ENCODE results near the gene MCC. TPM values are rescaled to one million over a fixed set of nuclear protein-coding genes. Genes with fewer than 3 reads are reported as not detected.

Gene MCC
- total RNA-seq, 1 donor from 2014 or later: 33.9 TPM

- peaks cover 26% of the 10 kb centered on the region for H3K4me1 Mint-ChIP-seq
- H3K4me3 Mint-ChIP-seq: no peak overlapping the region
- no peaks in the 10 kb centered on the region for H3K27me3 Mint-ChIP-seq (ENCODE audit: low read depth)
- H3K36me3 Mint-ChIP-seq: peaks cover 30% of the 10 kb centered on the region
- no peak for TF ChIP-seq CTCF (IDR thresholded peaks at IDR 0.05; ENCODE audit: unreplicated experiment)
- no peak overlapping the region for H3K27ac Mint-ChIP-seq
- DNase-seq (ENCODE audit: low spot score in 2 of 2, unreplicated experiment in 2 of 2): no peak
- no peaks in the 10 kb centered on the region for H3K9me3 Mint-ChIP-seq
Measured at GRCh38 chr5:113064806-113065205, 423.4 kb downstream of the MCC start.

GRCh38 chr5:113063927-113064326 lies 424.3 kb downstream of the MCC start:
- no peak for DNase-seq (ENCODE audit: low spot score in 2 of 2, unreplicated experiment in 2 of 2)
- TF ChIP-seq CTCF (IDR thresholded peaks at IDR 0.05; ENCODE audit: unreplicated experiment): no peak
- H3K4me3 Mint-ChIP-seq: no peak overlapping the region
- H3K27ac Mint-ChIP-seq: no peak overlapping the region
- no peaks in the 10 kb centered on the region for H3K9me3 Mint-ChIP-seq
- H3K36me3 Mint-ChIP-seq: peaks cover 29% of the 10 kb centered on the region
- H3K4me1 Mint-ChIP-seq: peaks cover 35% of the 10 kb centered on the region
- H3K27me3 Mint-ChIP-seq (ENCODE audit: low read depth): no peaks in the 10 kb centered on the region

DNA sequence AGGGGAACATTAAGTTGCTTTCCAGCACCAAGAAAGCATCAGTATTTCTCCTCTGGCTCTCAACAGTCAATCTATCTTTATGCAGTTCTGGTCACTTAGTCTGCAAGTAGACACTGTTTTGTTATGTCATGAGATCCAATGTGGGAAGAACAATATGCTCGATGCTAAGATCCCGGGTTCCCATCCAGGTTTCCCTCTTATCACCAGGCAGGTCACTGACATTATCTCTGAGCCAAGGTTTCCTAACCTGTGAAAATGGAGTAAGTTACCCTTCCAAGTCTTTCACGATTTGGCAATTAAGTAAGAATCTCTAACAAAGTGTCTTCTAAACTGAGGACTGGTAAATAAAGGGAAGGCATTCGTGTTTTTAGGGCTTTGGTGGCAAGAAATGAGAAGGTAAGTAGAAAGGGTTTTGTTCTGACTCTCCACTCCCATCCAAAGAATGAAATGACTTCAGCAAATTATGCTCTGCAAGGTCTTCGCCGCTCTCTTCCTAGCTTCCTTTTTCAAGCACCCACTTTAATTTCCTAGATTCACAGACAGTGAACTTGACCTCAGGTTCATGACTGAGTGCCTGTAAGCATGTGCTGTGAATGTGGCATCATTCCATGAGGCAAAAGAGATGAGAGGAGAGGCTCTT lies 425.3 kb downstream of the MCC start:
- H3K4me3 Mint-ChIP-seq: no peak overlapping the region
- no peaks in the 10 kb centered on the region for H3K9me3 Mint-ChIP-seq
- no peaks in the 10 kb centered on the region for H3K27me3 Mint-ChIP-seq (ENCODE audit: low read depth)
- peaks cover 39% of the 10 kb centered on the region for H3K4me1 Mint-ChIP-seq
- H3K36me3 Mint-ChIP-seq: peaks cover 25% of the 10 kb centered on the region
- TF ChIP-seq CTCF (IDR thresholded peaks at IDR 0.05; ENCODE audit: unreplicated experiment): no peak
- H3K27ac Mint-ChIP-seq: no peak overlapping the region
- DNase-seq (ENCODE audit: low spot score in 2 of 2, unreplicated experiment in 2 of 2): no peak

GRCh38 chr5:113061846-113062780 lies 426.1 kb downstream of the MCC start:
- Mint-ChIP-seq H3K27ac (no peak overlapping the region), H3K27me3 (ENCODE audit: low read depth) (no peaks in the 10 kb centered on the region), H3K36me3 (peaks cover 20% of the 10 kb centered on the region), H3K4me1 (peaks cover 44% of the 10 kb centered on the region), H3K9me3 (no peaks in the 10 kb centered on the region), H3K4me3 (no peak overlapping the region)
- no peak for DNase-seq (ENCODE audit: low spot score in 2 of 2, unreplicated experiment in 2 of 2)
- TF ChIP-seq CTCF (IDR thresholded peaks at IDR 0.05; ENCODE audit: unreplicated experiment): no peak

DNA sequence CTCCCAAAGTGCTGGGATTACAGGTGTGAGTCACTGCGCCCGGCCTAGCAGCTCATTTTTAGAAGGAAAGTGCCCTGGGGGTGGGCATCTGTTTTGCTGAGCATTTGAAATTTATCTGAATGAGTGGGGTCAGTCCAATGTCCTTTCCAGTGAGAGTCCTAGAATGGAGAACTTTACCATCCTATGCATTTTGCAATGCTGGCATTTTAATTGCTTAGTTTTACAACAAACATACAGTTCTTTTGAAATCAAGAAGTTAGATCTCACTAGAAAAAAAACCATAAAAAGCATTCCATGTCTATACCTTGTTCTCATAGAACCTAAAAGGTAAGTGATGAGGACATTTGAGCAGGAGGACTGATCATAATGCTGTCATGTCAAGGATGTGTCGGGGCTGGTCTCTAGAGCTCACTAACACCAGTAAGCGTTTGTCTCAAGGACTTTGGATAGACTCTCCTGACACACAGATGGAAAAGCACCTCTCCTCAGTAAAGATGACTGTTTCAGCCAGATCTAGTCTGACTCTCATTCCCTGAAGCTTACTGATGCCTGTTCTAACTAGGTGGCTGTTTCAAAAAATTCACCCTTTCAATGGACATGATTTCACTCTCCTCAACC lies 427.7 kb downstream of the MCC start:
- no peak for DNase-seq (ENCODE audit: low spot score in 2 of 2, unreplicated experiment in 2 of 2)
- no peaks in the 10 kb centered on the region for H3K27me3 Mint-ChIP-seq (ENCODE audit: low read depth)
- peaks cover 46% of the 10 kb centered on the region for H3K4me1 Mint-ChIP-seq
- no peak overlapping the region for H3K4me3 Mint-ChIP-seq
- H3K9me3 Mint-ChIP-seq: no peaks in the 10 kb centered on the region
- no peak for TF ChIP-seq CTCF (IDR thresholded peaks at IDR 0.05; ENCODE audit: unreplicated experiment)
- H3K27ac Mint-ChIP-seq: no peak overlapping the region
- peaks cover 17% of the 10 kb centered on the region for H3K36me3 Mint-ChIP-seq

Data from mesothelial cell of epicardium (in vitro differentiated cells).